GM12801 (cell line): ENCODE data around the gene DLGAP1.

Experiments
- TF ChIP-seq, protein P1 (sequence below): IDR thresholded peaks from one replicate; pipeline ENCODE4 v1.5.1; 2011; ENCODE audit warnings: control low read depth; ENCODE audit not compliant: insufficient read length; ENCODE audit errors: extremely low read depth

DLGAP1 gene

DNA sequence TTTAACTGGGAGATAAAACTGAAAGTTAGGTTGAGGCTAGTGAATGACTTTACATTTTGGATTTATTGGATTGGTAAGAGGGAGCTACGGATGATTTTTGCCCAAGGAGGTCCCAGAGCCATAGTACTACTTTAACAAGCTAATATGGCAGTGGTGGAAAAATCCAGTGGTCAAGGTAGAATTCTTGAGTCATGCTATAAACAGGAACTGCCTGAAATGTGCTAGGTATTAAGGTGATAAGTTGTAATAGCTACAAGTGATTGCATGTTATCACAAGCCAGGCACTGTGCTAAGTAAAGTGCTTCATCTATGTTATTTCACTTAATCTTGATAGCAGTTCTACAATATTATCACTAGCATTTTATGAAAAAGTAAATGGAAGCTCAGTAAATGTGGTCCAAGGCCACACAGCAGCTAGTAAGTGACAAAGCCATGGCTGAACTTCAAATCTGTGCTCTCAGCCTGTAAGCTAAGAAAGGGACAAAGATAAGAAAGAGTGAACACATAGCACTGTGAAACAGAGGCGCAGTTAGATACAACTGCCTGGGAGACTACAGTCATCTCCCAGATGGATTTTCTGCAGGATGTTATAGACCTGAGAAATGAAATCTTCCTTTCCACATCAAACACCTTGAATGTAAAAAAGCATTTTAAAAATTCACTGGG lies 535.6 kb downstream of the DLGAP1 start:
- TF ChIP-seq, protein P1, sequence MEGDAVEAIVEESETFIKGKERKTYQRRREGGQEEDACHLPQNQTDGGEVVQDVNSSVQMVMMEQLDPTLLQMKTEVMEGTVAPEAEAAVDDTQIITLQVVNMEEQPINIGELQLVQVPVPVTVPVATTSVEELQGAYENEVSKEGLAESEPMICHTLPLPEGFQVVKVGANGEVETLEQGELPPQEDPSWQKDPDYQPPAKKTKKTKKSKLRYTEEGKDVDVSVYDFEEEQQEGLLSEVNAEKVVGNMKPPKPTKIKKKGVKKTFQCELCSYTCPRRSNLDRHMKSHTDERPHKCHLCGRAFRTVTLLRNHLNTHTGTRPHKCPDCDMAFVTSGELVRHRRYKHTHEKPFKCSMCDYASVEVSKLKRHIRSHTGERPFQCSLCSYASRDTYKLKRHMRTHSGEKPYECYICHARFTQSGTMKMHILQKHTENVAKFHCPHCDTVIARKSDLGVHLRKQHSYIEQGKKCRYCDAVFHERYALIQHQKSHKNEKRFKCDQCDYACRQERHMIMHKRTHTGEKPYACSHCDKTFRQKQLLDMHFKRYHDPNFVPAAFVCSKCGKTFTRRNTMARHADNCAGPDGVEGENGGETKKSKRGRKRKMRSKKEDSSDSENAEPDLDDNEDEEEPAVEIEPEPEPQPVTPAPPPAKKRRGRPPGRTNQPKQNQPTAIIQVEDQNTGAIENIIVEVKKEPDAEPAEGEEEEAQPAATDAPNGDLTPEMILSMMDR, result no peak

DNA sequence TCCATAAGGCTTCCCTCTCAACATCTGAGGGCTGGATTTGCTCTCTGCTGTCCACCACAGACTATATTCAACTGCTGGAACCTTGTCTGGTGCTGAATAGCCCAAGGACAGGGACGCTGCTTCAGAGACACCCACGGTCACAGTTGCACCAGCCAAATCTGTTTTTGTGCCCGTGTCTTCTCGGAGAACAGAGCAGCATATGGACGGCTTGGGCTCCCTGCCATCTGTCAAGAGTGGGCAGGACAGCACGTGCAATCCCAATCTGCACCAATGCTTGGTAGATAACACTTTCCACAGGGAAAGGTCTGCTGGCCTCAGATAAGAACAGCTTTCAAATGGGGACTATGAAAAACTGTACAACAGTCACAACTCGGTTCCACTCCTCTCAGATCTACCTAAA lies 539.0 kb downstream of the DLGAP1 start:
- TF ChIP-seq, protein P1, result no peak

DNA sequence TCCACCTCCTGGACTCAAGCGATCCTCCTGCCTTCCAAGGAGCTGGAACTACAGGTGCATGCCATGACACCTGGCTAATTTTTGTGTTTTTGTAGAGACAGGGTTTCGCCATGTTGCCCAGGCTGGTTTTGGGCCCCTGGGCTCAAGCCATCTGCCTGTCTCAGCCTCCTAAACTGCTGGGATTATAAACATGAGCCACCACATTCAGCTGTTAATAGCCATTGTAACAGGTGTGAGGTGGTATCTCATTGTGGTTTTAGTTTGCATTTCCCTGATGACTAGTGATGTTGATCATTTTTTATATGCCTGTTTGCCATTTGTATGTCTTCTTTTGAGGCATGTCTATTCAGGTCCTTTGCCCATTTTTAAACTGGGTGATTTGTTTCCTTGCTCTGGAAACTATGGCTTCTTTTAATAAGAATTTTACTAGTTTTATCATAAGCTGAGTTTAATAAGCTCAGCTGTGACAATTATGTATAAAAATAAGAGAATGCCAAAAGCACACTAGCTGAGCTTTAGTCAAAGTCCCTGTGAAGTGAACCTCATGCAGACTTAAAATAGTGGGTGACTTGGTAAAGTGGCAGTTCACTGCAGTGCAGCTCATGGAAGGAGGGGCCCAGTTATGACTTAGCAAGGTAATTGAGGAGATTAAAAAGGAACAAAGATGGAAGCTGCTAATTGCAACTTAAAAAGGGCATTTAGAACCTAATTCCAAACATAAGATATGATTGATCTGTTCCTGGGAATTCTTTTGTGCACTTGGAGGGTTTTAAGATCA lies 540.1 kb downstream of the DLGAP1 start:
- TF ChIP-seq, protein P1, result no peak

DNA sequence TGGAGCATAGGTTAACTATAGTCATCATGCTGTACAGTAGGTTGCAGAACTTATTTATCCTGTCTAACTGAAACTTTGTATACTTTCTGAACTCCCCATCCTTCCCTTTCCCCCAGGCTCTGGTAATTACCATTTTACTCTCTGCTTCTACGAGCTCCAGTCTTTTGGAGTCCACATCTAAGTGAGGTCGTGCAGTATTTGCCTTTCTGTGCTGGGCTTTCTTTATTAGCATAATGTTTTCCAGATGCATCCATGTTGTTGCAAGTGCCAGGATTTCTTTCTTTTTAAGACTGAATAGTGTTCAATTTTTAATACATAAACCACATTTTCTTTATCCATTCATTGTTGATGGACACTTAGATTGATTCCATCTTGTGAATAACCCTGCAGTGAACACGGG lies 541.0 kb downstream of the DLGAP1 start:
- TF ChIP-seq, protein P1, result no peak

DNA sequence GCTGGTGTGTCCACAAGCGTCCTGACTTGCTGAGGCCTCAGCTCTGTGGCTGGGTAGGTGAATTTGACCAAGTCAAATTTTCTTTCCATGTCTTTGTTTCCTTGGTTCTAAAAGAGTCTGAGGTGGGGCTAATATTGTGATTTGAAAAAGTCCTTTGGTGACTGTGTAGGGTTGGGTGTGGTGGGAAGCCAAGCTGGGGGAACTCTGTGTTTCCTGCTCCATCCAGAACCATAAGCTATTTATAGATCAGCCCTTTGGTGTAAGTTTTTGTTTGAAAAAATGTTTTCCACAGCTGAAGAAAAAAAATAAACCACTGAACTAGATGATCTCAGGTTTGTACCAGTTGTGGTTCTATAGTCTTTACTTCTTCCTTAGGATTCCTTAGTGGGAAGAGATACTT lies 542.4 kb downstream of the DLGAP1 start:
- TF ChIP-seq, protein P1, result no peak

DNA sequence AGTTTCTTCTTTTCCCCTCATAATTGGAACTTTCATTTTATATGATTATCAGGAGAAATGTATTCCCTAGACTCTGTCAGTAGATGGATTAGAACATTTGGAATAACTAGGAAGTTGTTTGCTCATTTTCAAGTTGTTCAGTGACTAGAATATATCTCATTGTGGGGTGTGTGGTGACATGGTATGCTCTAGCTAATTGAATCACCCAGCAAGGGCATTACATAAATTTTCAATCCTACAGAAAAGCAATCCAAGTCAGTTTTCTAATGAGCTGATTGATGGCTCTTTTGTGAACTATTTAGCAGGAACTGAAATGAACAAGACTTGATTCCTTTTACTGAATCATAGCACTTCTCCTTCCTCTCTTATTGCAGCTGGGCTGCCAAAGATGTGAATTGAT lies 543.7 kb downstream of the DLGAP1 start:
- TF ChIP-seq, protein P1, result no peak

DNA sequence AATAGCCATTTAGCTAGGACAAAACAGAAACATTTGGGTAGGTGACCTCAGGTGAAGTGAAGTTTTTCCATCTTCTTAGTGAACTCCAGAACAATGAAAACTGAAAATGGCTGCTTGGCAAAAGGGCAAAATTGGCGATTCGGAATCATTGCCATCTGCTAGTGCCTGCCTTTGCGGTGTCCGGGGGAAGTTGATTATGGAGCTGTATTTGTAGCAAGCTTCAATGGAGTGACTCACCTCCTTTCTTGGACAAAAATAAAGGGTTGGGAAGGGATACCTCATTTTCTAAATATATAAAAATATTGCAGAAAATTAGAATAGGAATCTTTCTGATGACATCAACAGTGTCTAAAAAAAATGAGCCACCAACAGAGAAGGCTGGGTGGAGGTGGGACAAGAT lies 544.6 kb downstream of the DLGAP1 start:
- TF ChIP-seq, protein P1, result no peak
